ENCODE data around the gene ZNF385D.

- TF ChIP-seq, protein P1, sequence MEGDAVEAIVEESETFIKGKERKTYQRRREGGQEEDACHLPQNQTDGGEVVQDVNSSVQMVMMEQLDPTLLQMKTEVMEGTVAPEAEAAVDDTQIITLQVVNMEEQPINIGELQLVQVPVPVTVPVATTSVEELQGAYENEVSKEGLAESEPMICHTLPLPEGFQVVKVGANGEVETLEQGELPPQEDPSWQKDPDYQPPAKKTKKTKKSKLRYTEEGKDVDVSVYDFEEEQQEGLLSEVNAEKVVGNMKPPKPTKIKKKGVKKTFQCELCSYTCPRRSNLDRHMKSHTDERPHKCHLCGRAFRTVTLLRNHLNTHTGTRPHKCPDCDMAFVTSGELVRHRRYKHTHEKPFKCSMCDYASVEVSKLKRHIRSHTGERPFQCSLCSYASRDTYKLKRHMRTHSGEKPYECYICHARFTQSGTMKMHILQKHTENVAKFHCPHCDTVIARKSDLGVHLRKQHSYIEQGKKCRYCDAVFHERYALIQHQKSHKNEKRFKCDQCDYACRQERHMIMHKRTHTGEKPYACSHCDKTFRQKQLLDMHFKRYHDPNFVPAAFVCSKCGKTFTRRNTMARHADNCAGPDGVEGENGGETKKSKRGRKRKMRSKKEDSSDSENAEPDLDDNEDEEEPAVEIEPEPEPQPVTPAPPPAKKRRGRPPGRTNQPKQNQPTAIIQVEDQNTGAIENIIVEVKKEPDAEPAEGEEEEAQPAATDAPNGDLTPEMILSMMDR (IDR thresholded peaks at IDR 0.05) = no peak
- TF ChIP-seq POLR2A (IDR thresholded peaks at IDR 0.05) = no peak
Measured at GRCh38 chr3:21509731-21510470, 241.1 kb downstream of the ZNF385D start.

Measured in uterus (tissue), 2 donors.